Measurements from ENCODE around the gene DEPDC1. TPM values are rescaled to one million over a fixed set of nuclear protein-coding genes. Genes with fewer than 3 reads are reported as not detected.

DEPDC1 gene
- total and polyA plus RNA-seq, 4 donors, result 0.52 to 18.3 (median 0.58) TPM; not detected in 1

GRCh38 chr1:68503085-68503484, 6.2 kb upstream of the DEPDC1 start:
- Histone ChIP-seq H3K27ac (ENCODE audit: low read depth in 1 of 2, low read length in 2 of 2) (no peak overlapping the region), H3K4me1 (ENCODE audit: control insufficient read depth in 4 of 4, insufficient read depth in 4 of 4, low read length in 3 of 4) (no peaks in the 10 kb centered on the region), H3K36me3 (ENCODE audit: control insufficient read depth in 4 of 4, insufficient read depth in 3 of 4, low read depth in 1 of 4, low read length in 3 of 4) (no peaks in the 10 kb centered on the region), H3K27me3 (ENCODE audit: control insufficient read depth in 4 of 4, insufficient read depth in 4 of 4, low read length in 3 of 4) (no peaks in the 10 kb centered on the region), H3K4me3 (ENCODE audit: low read depth in 1 of 3, low read length in 3 of 3) (no peak overlapping the region), H3K9ac (ENCODE audit: low read depth in 1 of 2, low read length in 2 of 2) (no peak overlapping the region), H3K9me3 (ENCODE audit: control insufficient read depth in 4 of 4, low read length in 3 of 4) (no peaks in the 10 kb centered on the region)
- no peak for DNase-seq (ENCODE audit: low spot score)
- no peak for TF ChIP-seq MAX (IDR thresholded peaks at IDR 0.05)
- TF ChIP-seq REST (IDR thresholded peaks at IDR 0.05), result no peak
- no peak for TF ChIP-seq CTCF (IDR thresholded peaks at IDR 0.05; ENCODE audit: low read depth, low read length, missing input control)
- no peak for TF ChIP-seq TAF1 (conservative IDR thresholded peaks at IDR 0.05)
- no peak for TF ChIP-seq NR2F2 (IDR thresholded peaks at IDR 0.05)
- no peak for TF ChIP-seq HNF4A (conservative IDR thresholded peaks at IDR 0.05)
- TF ChIP-seq JUND (IDR thresholded peaks at IDR 0.05), result no peak
- no peak for TF ChIP-seq FOXA1 (IDR thresholded peaks at IDR 0.05)
- no peak for TF ChIP-seq RAD21 (IDR thresholded peaks at IDR 0.05)
- no peak for TF ChIP-seq HNF4G (IDR thresholded peaks at IDR 0.05)
- TF ChIP-seq ATF3 (IDR thresholded peaks at IDR 0.05), result no peak
- TF ChIP-seq SP1 (IDR thresholded peaks at IDR 0.05), result no peak
- TF ChIP-seq EGR1 (IDR thresholded peaks at IDR 0.05; ENCODE audit: low read depth in 2 of 2), result no peak
- no peak for TF ChIP-seq GABPA (IDR thresholded peaks at IDR 0.05 in 1 of 2, conservative IDR thresholded peaks at IDR 0.05 in 1 of 2)
- no peak for TF ChIP-seq RXRA (IDR thresholded peaks at IDR 0.05)

- Histone ChIP-seq H3K4me3 (ENCODE audit: low read depth in 1 of 3, low read length in 3 of 3) (peak overlapping the region in 2 of 3 donors; percentile 52 to 62), H3K36me3 (ENCODE audit: control insufficient read depth in 4 of 4, insufficient read depth in 3 of 4, low read depth in 1 of 4, low read length in 3 of 4) (no peaks in the 10 kb centered on the region), H3K9me3 (ENCODE audit: control insufficient read depth in 4 of 4, low read length in 3 of 4) (no peaks in the 10 kb centered on the region), H3K27ac (ENCODE audit: low read depth in 1 of 2, low read length in 2 of 2) (no peak overlapping the region), H3K4me1 (ENCODE audit: control insufficient read depth in 4 of 4, insufficient read depth in 4 of 4, low read length in 3 of 4) (peaks cover 6 to 18% (median 9%) of the 10 kb centered on the region in 4 donors), H3K27me3 (ENCODE audit: control insufficient read depth in 4 of 4, insufficient read depth in 4 of 4, low read length in 3 of 4) (no peaks in the 10 kb centered on the region), H3K9ac (ENCODE audit: low read depth in 1 of 2, low read length in 2 of 2) (peak overlapping the region; percentile 65 to 71)
- no peak for DNase-seq (ENCODE audit: low spot score)
- 11% methylated on average over 3 of the region's 3 CpGs for WGBS
- no peak for TF ChIP-seq ATF3 (IDR thresholded peaks at IDR 0.05)
- no peak for TF ChIP-seq MAX (IDR thresholded peaks at IDR 0.05)
- no peak for TF ChIP-seq HNF4G (IDR thresholded peaks at IDR 0.05)
- TF ChIP-seq FOXA2 (IDR thresholded peaks at IDR 0.05), result no peak
- no peak for TF ChIP-seq TAF1 (conservative IDR thresholded peaks at IDR 0.05)
- TF ChIP-seq ZBTB33 (IDR thresholded peaks at IDR 0.05), result no peak
- TF ChIP-seq REST (IDR thresholded peaks at IDR 0.05), result no peak
- TF ChIP-seq CTCF (IDR thresholded peaks at IDR 0.05; ENCODE audit: low read depth, low read length, missing input control), result no peak
- no peak for TF ChIP-seq NR2F2 (IDR thresholded peaks at IDR 0.05)
- TF ChIP-seq FOXA1 (IDR thresholded peaks at IDR 0.05), result no peak
- TF ChIP-seq RAD21 (IDR thresholded peaks at IDR 0.05), result no peak
- no peak for TF ChIP-seq YY1 (IDR thresholded peaks at IDR 0.05)
These were observed 446 bp upstream of the DEPDC1 start for GRCh38 chr1:68497358-68497698.

Data from liver (tissue), 9 donors.